HCT116 (cell line): ENCODE results near the gene MAU2. TPM values are rescaled to one million over a fixed set of nuclear protein-coding genes. Genes with fewer than 3 reads are reported as not detected.

Source experiments
- ATAC-seq: fragments of 200-7000 bp; cut with Tn5 transposase; 2 replicates; pipeline ENCODE4 v1.9.1; 2020; ENCODE audit warnings: mild to moderate bottlenecking, moderate library complexity
- BruUV-seq: library from RNA; stranded (reverse); fragments of 400-500 nt; replicated peaks from 2 replicates; lab custom pipeline; 2021; lab: Mats Ljungman, UMichigan
- CTCF ChIA-PET: fragments of 300-600 bp; sonication (Branson Sonifier 250); formaldehyde crosslinking; loops from one replicate; lab custom pipeline; 2021; ENCODE audit warnings: antibody characterized with exemption; lab: Charles Lee
- POLR2A ChIA-PET: fragments of 300-600, 350-600 bp; sonication (Branson Sonifier 250); formaldehyde crosslinking; loops from one replicate; lab custom pipeline; 2021; ENCODE audit warnings: antibody characterized with exemption; lab: Charles Lee
- RAD21 ChIA-PET, 2 experiments: fragments of 300-600 bp; sonication (Branson Sonifier 250); formaldehyde crosslinking; loops; one replicate each; lab custom pipeline; 2023; ENCODE audit warnings: low total read pairs in 2 of 2; ENCODE audit not compliant: uncharacterized antibody in 2 of 2, unreplicated experiment in 2 of 2, low non-redundant PET in 1 of 2; lab: Charles Lee
- DNase-seq: peaks from one replicate; pipeline ENCODE4 v3.0.0-alpha.2; 2010; ENCODE audit warnings: low read depth, low spot score
- H2AFZ ChIP-seq: fragments of 200-600 bp; shearing (Covaris generic), sonication (generic); 2 replicates; pipeline ENCODE4 v1.6.1; 2017; ENCODE audit warnings: low read depth, mixed run types, mixed read lengths, antibody characterized with exemption, low read length; ENCODE audit not compliant: poor library complexity, severe bottlenecking
- H3K27ac ChIP-seq: 2 replicates; pipeline ENCODE4 v1.5.1; 2012; ENCODE audit warnings: low read depth, low read length
- H3K27me3 ChIP-seq: fragments of 200-600 bp; sonication (generic); 2 replicates; pipeline ENCODE4 v1.6.1; 2016; ENCODE audit warnings: mixed run types, low read length, mixed read lengths; ENCODE audit not compliant: insufficient read depth
- H3K36me3 ChIP-seq, 2 experiments: fragments of 200-500 bp in 1 of 2; fragments of 200-600 bp in 1 of 2; sonication (Bioruptor generic) in 1 of 2; sonication (generic) in 1 of 2; 2 replicates each; pipeline versions ENCODE4 v1.5.1 to v1.6.1; 2014 to 2016; ENCODE audit warnings: low read length in 2 of 2, inconsistent platforms in 1 of 2, mixed read lengths in 1 of 2, mixed run types in 1 of 2; ENCODE audit not compliant: insufficient read depth in 2 of 2, control insufficient read depth in 1 of 2
- H3K4me1 ChIP-seq, 2 experiments: fragments of 200-600 bp in 1 of 2; sonication (generic) in 1 of 2; 2 replicates each; pipeline versions ENCODE4 v1.5.1 to v1.6.1; 2012 to 2017; ENCODE audit warnings: low read length in 2 of 2, inconsistent platforms in 1 of 2, mild to moderate bottlenecking in 1 of 2, mixed read lengths in 1 of 2, mixed run types in 1 of 2, moderate library complexity in 1 of 2; ENCODE audit not compliant: insufficient read depth in 2 of 2, control insufficient read depth in 1 of 2
- H3K4me2 ChIP-seq: fragments of 200-600 bp; sonication (generic); 2 replicates; pipeline ENCODE4 v1.6.1; 2017; ENCODE audit warnings: mixed run types, low read length, mixed read lengths
- H3K4me3 ChIP-seq, 2 experiments: fragments of 200-600 bp in 1 of 2; sonication (generic) in 1 of 2; replicated peaks in 1 of 2; 2 replicates each; pipeline ENCODE4 v1.5.1; 2011 to 2016; ENCODE audit warnings: low read length in 2 of 2, control low read depth in 1 of 2, low read depth in 1 of 2, mild to moderate bottlenecking in 1 of 2, mixed read lengths in 1 of 2, mixed run types in 1 of 2
- H3K79me2 ChIP-seq: fragments of 200-600 bp; sonication (generic); 2 replicates; pipeline ENCODE4 v1.6.1; 2017; ENCODE audit warnings: mild to moderate bottlenecking, mixed run types, low read length, moderate library complexity, mixed read lengths; ENCODE audit not compliant: insufficient read depth
- H3K9ac ChIP-seq: fragments of 200-600 bp; sonication (generic); 2 replicates; pipeline ENCODE4 v1.6.1; 2016; ENCODE audit warnings: low read length, mixed read lengths
- H3K9me2 ChIP-seq: fragments of 200-600 bp; sonication (generic), shearing (Covaris generic); 2 replicates; pipeline ENCODE4 v1.6.1; 2017; ENCODE audit warnings: mixed run types, mild to moderate bottlenecking, moderate library complexity; ENCODE audit not compliant: insufficient read depth
- H3K9me3 ChIP-seq, 2 experiments: fragments of 200-500 bp in 1 of 2; fragments of 200-600 bp in 1 of 2; sonication (Bioruptor generic) in 1 of 2; sonication (generic) in 1 of 2; 2 replicates each; pipeline ENCODE4 v1.6.1; 2014 to 2017; ENCODE audit warnings: low read length in 2 of 2, mixed read lengths in 2 of 2, inconsistent platforms in 1 of 2, low read depth in 1 of 2, mild to moderate bottlenecking in 1 of 2, mixed run types in 1 of 2, moderate library complexity in 1 of 2; ENCODE audit not compliant: control insufficient read depth in 1 of 2, insufficient read depth in 1 of 2
- H4K20me1 ChIP-seq: fragments of 200-600 bp; sonication (generic), shearing (Covaris generic); 2 replicates; pipeline ENCODE4 v1.6.1; 2017; ENCODE audit warnings: mixed run types, mild to moderate bottlenecking, moderate library complexity; ENCODE audit not compliant: insufficient read depth
- ATF3 ChIP-seq: IDR thresholded peaks from 2 replicates; pipeline ENCODE4 v1.6.1; 2012
- CBX3 ChIP-seq: IDR thresholded peaks from 2 replicates; pipeline ENCODE4 v1.6.1; 2012; ENCODE audit warnings: low read depth
- EGR1 ChIP-seq: IDR thresholded peaks from 2 replicates; pipeline ENCODE4 v1.6.1; 2012; ENCODE audit warnings: low read depth
- ELF1 ChIP-seq: IDR thresholded peaks from 2 replicates; pipeline ENCODE4 v1.6.1; 2012; ENCODE audit warnings: low read depth, borderline replicate concordance
- EZH2 ChIP-seq: fragments of 200-600 bp; sonication (generic); IDR thresholded peaks from 2 replicates; pipeline ENCODE4 v1.6.1; 2017; ENCODE audit warnings: antibody characterized with exemption, mixed run types
- EZH2phosphoT487 ChIP-seq: fragments of 200-600 bp; IDR thresholded peaks from 2 replicates; pipeline ENCODE4 v1.6.1; 2018; ENCODE audit warnings: antibody characterized with exemption, borderline replicate concordance
- JUND ChIP-seq: IDR thresholded peaks from 2 replicates; pipeline ENCODE4 v1.6.1; 2012
- POLR2AphosphoS5 ChIP-seq: IDR thresholded peaks from 2 replicates; pipeline ENCODE4 v1.6.1; 2011; ENCODE audit warnings: mild to moderate bottlenecking, low read depth, low read length, moderate library complexity
- RAD21 ChIP-seq: IDR thresholded peaks from 2 replicates; pipeline ENCODE4 v1.6.1; 2012; ENCODE audit warnings: low read depth, mild to moderate bottlenecking
- SRF ChIP-seq: IDR thresholded peaks from 2 replicates; pipeline ENCODE4 v1.6.1; 2012; ENCODE audit warnings: low read depth
- TCF7L2 ChIP-seq: IDR thresholded peaks from 2 replicates; pipeline ENCODE4 v1.7.0; 2011; ENCODE audit warnings: borderline replicate concordance, inconsistent platforms; ENCODE audit not compliant: insufficient read depth, insufficient read length; ENCODE audit errors: extremely low read depth
- YY1 ChIP-seq: IDR thresholded peaks from 2 replicates; pipeline ENCODE4 v1.6.1; 2011; ENCODE audit warnings: low read length, low read depth, moderate library complexity, mild to moderate bottlenecking; ENCODE audit not compliant: insufficient replicate concordance; ENCODE audit errors: extremely low read depth
- ZBTB33 ChIP-seq: IDR thresholded peaks from 2 replicates; pipeline ENCODE4 v1.6.1; 2011; ENCODE audit warnings: mild to moderate bottlenecking, low read length, moderate library complexity; ENCODE audit not compliant: insufficient replicate concordance; ENCODE audit errors: extremely low read depth
- ZNF274 ChIP-seq: fragments of 200-500 bp; sonication (Bioruptor generic); IDR thresholded peaks from 2 replicates; pipeline ENCODE4 v1.6.1; 2014; ENCODE audit warnings: mild to moderate bottlenecking, low read depth, low read length, inconsistent platforms
- intact Hi-C: fragments of 100-400 bp; cut with micrococcal nuclease; formaldehyde crosslinking; loops from 2 replicates; pipeline ENCODE4 v1.10.0; 2022
- total RNA-seq: library from RNA; stranded (reverse); gene quantifications from one replicate; pipeline ENCODE4 v1.2.1, GENCODE V29; 2021; ENCODE audit not compliant: unreplicated experiment

MAU2 gene
- total RNA-seq, 1 experiment from 2014 or later, result 36.2 TPM

- TF ChIP-seq ZBTB33, result no peak
- no peak for TF ChIP-seq EZH2phosphoT487
- no peak for TF ChIP-seq POLR2AphosphoS5
- no peak for TF ChIP-seq JUND
- no peak for TF ChIP-seq TCF7L2
- TF ChIP-seq EGR1, result no peak
- TF ChIP-seq YY1, result no peak
- no peak for TF ChIP-seq ELF1
- no peak for TF ChIP-seq SRF
- TF ChIP-seq ATF3, result no peak
These were observed 40.1 kb upstream of the MAU2 start (continued) for GRCh38 chr19:19280561-19280960.

- H3K36me3 ChIP-seq, result peaks cover 10% of the 10 kb centered on the region in 2 experiments; a peak in 3 of 4 replicates
- H3K4me1 ChIP-seq, result no peaks in the 10 kb centered on the region
- DNase-seq (no peak), ATAC-seq (no peak)
- no peaks in the 10 kb centered on the region for H4K20me1 ChIP-seq
- POLR2A ChIA-PET, result no interaction called here
- CTCF ChIA-PET, result no interaction called here
- H3K27ac ChIP-seq, result no peak overlapping the region
- H3K27me3 ChIP-seq, result no peaks in the 10 kb centered on the region
- intact Hi-C loops, result no loop called here
- no peak overlapping the region for H3K4me3 ChIP-seq
- RAD21 ChIA-PET, result no interaction called here
- H3K9me3 ChIP-seq, result no peaks in the 10 kb centered on the region
- H3K4me2 ChIP-seq, result no peak overlapping the region
- H3K79me2 ChIP-seq, result no peaks in the 10 kb centered on the region
- no TSS peak for BruUV-seq
- no peaks in the 10 kb centered on the region for H3K9me2 ChIP-seq
- no peak overlapping the region for H2AFZ ChIP-seq
- TF ChIP-seq ATF3 (no peak), ELF1 (no peak), EZH2phosphoT487 (no peak), EZH2 (no peak), ZNF274 (no peak), RAD21 (no peak), CBX3 (no peak)
- TF ChIP-seq, all 23 proteins: peak for 0
- H3K9ac ChIP-seq, result no peak overlapping the region
These were observed 34.9 kb upstream of the MAU2 start for GRCh38 chr19:19285686-19286085.
